ENCODE results near the gene PNPLA3. TPM values are rescaled to one million over a fixed set of nuclear protein-coding genes. Genes with fewer than 3 reads are reported as not detected.
"Not testable (repeated sequence)": the region's sequence is repeated elsewhere in the genome, so short reads cannot be mapped to it uniquely, and the experiment has no call there.

Gene PNPLA3
- polyA plus RNA-seq, 4 donors = 0.22 to 4.0 (median 0.53) TPM; not detected in 1

DNA sequence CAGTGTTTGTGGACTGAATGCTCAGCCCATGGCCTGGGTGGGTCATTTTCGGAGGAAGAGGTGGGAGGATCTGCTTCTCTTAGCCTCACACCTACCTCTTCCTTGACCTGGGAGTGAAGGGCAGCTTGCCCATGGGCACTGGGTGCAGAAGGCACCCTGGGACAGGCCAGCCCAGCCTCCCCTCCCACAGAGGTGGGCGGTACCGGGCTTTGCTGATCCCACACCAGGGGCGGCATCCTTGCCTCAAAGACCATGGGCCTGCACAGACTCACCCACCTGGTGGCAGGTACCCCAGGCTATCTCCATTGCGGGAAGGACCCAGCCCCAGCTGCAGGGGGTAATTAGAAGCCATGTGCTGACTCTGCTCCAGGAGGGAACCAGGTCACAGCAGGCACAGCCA is 30.3 kb upstream of the PNPLA3 start:
- no peak for FAIRE-seq

DNA sequence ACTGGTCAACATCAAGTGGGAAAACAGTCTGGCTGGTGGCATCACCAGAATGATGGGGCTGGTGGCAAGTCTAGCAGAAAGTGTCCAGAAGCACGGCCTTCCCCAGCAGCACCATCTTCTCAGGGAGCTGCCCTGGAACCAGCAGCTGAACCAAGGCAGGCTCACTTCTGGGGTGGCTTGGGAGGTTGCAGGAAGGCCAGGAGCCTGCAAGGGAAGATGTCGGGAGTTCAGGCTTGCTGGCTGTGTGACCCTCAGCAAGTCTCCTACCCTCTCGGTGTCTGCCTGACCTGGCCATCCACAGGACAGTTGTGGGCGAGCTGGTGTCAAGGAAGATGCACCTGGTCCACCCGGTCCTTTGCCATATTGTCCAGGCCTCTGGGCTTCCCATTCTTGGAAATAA is 29.5 kb upstream of the PNPLA3 start:
- WGBS, 3 donors = 81 to 89% (median 87%) methylated on average over 5 of the region's 5 CpGs
- Histone ChIP-seq H3K4me1 (ENCODE audit: control insufficient read depth in 3 of 3, insufficient read depth in 2 of 3, low read depth in 1 of 3, low read length in 2 of 3) (no peaks in the 10 kb centered on the region), H3K4me3 (ENCODE audit: low read depth in 1 of 3, low read length in 3 of 3) (no peak overlapping the region), H3K36me3 (ENCODE audit: control insufficient read depth in 3 of 3, insufficient read depth in 2 of 3, low read depth in 1 of 3, low read length in 3 of 3) (no peaks in the 10 kb centered on the region), H3K9me3 (ENCODE audit: control insufficient read depth in 2 of 2, insufficient read depth in 1 of 2, low read depth in 1 of 2, low read length in 1 of 2) (no peaks in the 10 kb centered on the region), H3K27ac (ENCODE audit: low read depth in 1 of 3, low read length in 2 of 3) (no peak overlapping the region), H3K27me3 (ENCODE audit: control insufficient read depth in 3 of 3, insufficient read depth in 3 of 3, low read length in 3 of 3) (peaks cover 14 to 35% (median 27%) of the 10 kb centered on the region in 3 donors)
- FAIRE-seq (no peak), DNase-seq (no peak)

More for the DNA sequence above, 30.3 kb upstream of the PNPLA3 start:
- WGBS, 3 donors = 54 to 78% (median 74%) methylated on average over 5 of the region's 5 CpGs
- no peak overlapping the region for H3K4me3 ChIP-seq (ENCODE audit: low read depth in 1 of 3, low read length in 3 of 3)
- no peaks in the 10 kb centered on the region for H3K4me1 ChIP-seq (ENCODE audit: control insufficient read depth in 3 of 3, insufficient read depth in 2 of 3, low read depth in 1 of 3, low read length in 2 of 3)
- no peaks in the 10 kb centered on the region for H3K9me3 ChIP-seq (ENCODE audit: control insufficient read depth in 2 of 2, insufficient read depth in 1 of 2, low read depth in 1 of 2, low read length in 1 of 2)
- DNase-seq = no peak
- no peaks in the 10 kb centered on the region for H3K36me3 ChIP-seq (ENCODE audit: control insufficient read depth in 3 of 3, insufficient read depth in 2 of 3, low read depth in 1 of 3, low read length in 3 of 3)
- H3K27ac ChIP-seq (ENCODE audit: low read depth in 1 of 3, low read length in 2 of 3) = no peak overlapping the region
- H3K27me3 ChIP-seq (ENCODE audit: control insufficient read depth in 3 of 3, insufficient read depth in 3 of 3, low read length in 3 of 3) = peaks cover 14 to 35% (median 27%) of the 10 kb centered on the region in 3 donors

DNA sequence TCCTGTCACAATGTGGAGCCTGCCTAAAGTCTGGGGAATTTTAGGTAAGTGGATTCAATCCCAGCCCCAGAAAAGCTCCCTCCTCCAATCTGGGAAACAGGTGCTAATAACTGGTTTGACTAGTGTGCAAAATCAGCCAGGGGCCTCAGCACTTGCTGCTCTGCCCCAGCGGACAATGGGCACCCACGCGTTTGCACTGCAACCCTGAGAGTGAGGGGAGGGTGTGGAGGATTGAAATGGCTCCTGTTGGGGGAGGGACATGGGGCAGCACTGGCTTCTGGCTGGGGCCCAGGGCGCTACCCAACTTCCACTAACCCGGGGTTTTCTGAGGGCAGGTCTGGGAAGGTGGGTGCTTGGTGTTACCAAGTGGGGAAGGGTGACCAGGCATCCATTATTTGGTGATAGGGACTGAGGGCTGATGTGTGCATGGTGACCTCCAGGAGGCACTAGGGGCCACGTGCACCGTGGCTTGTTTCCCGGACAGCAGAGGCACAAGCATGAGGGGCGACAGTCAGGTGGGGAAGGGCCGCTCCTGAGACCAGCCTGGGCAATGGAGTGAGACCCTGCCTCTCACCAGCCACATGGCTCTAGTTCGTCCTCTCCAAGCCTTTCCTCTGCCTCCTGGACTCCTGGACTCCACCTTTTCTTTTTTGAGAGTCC is 27.5 kb upstream of the PNPLA3 start:
- WGBS, 3 donors = 27 to 43% (median 31%) methylated on average over 8 to 11 of the region's 11 CpGs
- FAIRE-seq (no peak), DNase-seq (no peak)
- Histone ChIP-seq H3K4me3 (ENCODE audit: low read depth in 1 of 3, low read length in 3 of 3) (no peak overlapping the region), H3K27ac (ENCODE audit: low read depth in 1 of 3, low read length in 2 of 3) (no peak overlapping the region), H3K9me3 (ENCODE audit: control insufficient read depth in 2 of 2, insufficient read depth in 1 of 2, low read depth in 1 of 2, low read length in 1 of 2) (no peaks in the 10 kb centered on the region), H3K36me3 (ENCODE audit: control insufficient read depth in 3 of 3, insufficient read depth in 2 of 3, low read depth in 1 of 3, low read length in 3 of 3) (no peaks in the 10 kb centered on the region), H3K27me3 (ENCODE audit: control insufficient read depth in 3 of 3, insufficient read depth in 3 of 3, low read length in 3 of 3) (peaks cover 8 to 21% (median 14%) of the 10 kb centered on the region in 3 donors), H3K4me1 (ENCODE audit: control insufficient read depth in 3 of 3, insufficient read depth in 2 of 3, low read depth in 1 of 3, low read length in 2 of 3) (no peaks in the 10 kb centered on the region)

DNA sequence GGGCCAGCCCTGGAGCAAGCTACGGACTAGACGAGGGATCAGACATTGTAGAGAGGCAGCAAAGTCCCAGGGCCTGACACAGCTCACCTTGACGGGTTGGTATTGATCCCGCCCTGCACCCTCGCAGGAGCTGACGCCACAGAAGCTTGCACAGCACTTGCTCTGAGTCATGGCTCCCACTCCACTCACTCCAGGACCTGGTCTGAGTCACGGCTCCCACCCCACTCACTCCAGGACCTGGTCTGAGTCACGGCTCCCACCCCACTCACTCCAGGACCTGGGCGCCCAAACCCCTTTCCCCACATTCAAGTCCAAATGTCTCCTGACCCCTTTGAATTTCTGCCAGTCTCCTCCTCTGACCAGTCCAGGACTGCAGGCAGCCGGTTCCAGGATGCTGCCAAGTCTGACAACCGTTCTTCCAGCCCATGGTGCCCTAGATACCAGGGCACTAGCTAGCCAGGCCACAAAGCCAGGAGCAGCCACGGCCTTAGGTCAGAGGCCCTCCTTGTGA is 25.8 kb upstream of the PNPLA3 start:
- H3K9me3 ChIP-seq (ENCODE audit: control insufficient read depth in 2 of 2, insufficient read depth in 1 of 2, low read depth in 1 of 2, low read length in 1 of 2) = no peaks in the 10 kb centered on the region
- H3K27ac ChIP-seq (ENCODE audit: low read depth in 1 of 3, low read length in 2 of 3) = no peak overlapping the region
- WGBS, 3 donors = 28 to 53% (median 29%) methylated on average over 12 of the region's 12 CpGs
- H3K36me3 ChIP-seq (ENCODE audit: control insufficient read depth in 3 of 3, insufficient read depth in 2 of 3, low read depth in 1 of 3, low read length in 3 of 3) = no peaks in the 10 kb centered on the region
- H3K27me3 ChIP-seq (ENCODE audit: control insufficient read depth in 3 of 3, insufficient read depth in 3 of 3, low read length in 3 of 3) = peaks cover 2 to 5% (median 3%) of the 10 kb centered on the region in 3 donors
- DNase-seq = no peak
- no peak overlapping the region for H3K4me3 ChIP-seq (ENCODE audit: low read depth in 1 of 3, low read length in 3 of 3)
- no peaks in the 10 kb centered on the region for H3K4me1 ChIP-seq (ENCODE audit: control insufficient read depth in 3 of 3, insufficient read depth in 2 of 3, low read depth in 1 of 3, low read length in 2 of 3)
- FAIRE-seq = no peak

DNA sequence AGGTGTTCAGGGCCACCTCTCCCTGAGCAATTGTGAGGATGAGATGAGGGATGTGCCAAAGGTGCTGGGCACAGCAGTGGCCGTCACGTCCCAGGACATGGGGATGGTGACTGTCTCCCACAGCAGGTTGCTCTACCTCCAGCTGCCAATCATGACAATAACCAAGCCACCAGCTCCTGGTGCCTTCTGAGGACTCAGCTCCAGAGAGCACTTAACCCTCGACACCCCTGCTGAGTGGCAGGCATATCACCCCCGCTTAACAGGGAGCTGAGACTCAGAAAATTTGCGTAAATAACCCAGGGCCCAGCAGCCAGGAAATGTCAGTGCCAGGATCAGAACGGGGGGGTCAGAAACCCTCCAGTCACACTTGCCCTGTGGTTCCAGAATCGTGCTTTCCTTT is 23.4 kb upstream of the PNPLA3 start:
- 54 to 63% (median 54%) methylated on average over 7 of the region's 7 CpGs for WGBS, 3 donors
- DNase-seq (no peak), FAIRE-seq (no peak)
- Histone ChIP-seq H3K27ac (ENCODE audit: low read depth in 1 of 3, low read length in 2 of 3) (no peak overlapping the region), H3K9me3 (ENCODE audit: control insufficient read depth in 2 of 2, insufficient read depth in 1 of 2, low read depth in 1 of 2, low read length in 1 of 2) (no peaks in the 10 kb centered on the region), H3K4me1 (ENCODE audit: control insufficient read depth in 3 of 3, insufficient read depth in 2 of 3, low read depth in 1 of 3, low read length in 2 of 3) (no peaks in the 10 kb centered on the region), H3K4me3 (ENCODE audit: low read depth in 1 of 3, low read length in 3 of 3) (no peak overlapping the region), H3K36me3 (ENCODE audit: control insufficient read depth in 3 of 3, insufficient read depth in 2 of 3, low read depth in 1 of 3, low read length in 3 of 3) (no peaks in the 10 kb centered on the region), H3K27me3 (ENCODE audit: control insufficient read depth in 3 of 3, insufficient read depth in 3 of 3, low read length in 3 of 3) (peaks cover 0 to 2% (median 0%) of the 10 kb centered on the region in 3 donors)

DNA sequence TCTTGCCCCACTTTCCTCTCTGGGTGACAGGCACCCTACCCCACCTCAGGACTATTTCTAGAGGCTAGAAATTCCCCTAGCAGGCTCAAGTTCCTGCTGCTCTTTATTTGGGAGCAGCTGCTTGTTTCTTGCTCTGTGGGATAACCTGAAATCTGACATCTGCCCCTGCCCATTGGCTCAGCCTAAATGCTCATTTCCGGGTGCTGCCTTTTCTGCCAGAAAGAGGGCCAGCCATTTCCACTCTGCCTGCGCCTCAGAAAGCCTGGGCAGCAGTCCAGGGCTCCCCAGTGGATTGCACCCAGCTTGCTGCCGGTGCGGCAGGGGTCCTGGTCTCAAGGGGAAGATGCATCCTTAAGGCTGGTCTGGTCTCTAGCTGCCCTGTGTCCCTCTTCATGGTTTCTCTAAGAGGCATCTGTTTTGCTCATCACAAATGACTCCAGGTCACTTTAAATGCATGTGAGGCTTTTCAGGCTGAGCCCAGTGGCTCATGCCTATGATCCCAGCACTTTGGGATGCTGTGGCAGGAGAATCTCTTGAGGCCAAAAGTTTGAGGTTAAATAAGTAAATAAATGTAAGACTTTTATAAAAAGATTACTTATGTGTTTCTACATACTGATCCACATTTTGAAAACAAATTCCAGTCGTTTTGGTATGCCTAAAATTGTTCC is 21.5 kb upstream of the PNPLA3 start:
- no peaks in the 10 kb centered on the region for H3K36me3 ChIP-seq (ENCODE audit: control insufficient read depth in 3 of 3, insufficient read depth in 2 of 3, low read depth in 1 of 3, low read length in 3 of 3)
- peak overlapping the region in 1 of 3 donors; percentile 32 for H3K27ac ChIP-seq (ENCODE audit: low read depth in 1 of 3, low read length in 2 of 3)
- WGBS, 3 donors = 45 to 51% (median 50%) methylated on average over 5 of the region's 5 CpGs
- no peaks in the 10 kb centered on the region for H3K9me3 ChIP-seq (ENCODE audit: control insufficient read depth in 2 of 2, insufficient read depth in 1 of 2, low read depth in 1 of 2, low read length in 1 of 2)
- FAIRE-seq = no peak
- no peak overlapping the region for H3K4me3 ChIP-seq (ENCODE audit: low read depth in 1 of 3, low read length in 3 of 3)
- no peak for DNase-seq
- no peaks in the 10 kb centered on the region for H3K4me1 ChIP-seq (ENCODE audit: control insufficient read depth in 3 of 3, insufficient read depth in 2 of 3, low read depth in 1 of 3, low read length in 2 of 3)
- H3K27me3 ChIP-seq (ENCODE audit: control insufficient read depth in 3 of 3, insufficient read depth in 3 of 3, low read length in 3 of 3) = no peaks in the 10 kb centered on the region

DNA sequence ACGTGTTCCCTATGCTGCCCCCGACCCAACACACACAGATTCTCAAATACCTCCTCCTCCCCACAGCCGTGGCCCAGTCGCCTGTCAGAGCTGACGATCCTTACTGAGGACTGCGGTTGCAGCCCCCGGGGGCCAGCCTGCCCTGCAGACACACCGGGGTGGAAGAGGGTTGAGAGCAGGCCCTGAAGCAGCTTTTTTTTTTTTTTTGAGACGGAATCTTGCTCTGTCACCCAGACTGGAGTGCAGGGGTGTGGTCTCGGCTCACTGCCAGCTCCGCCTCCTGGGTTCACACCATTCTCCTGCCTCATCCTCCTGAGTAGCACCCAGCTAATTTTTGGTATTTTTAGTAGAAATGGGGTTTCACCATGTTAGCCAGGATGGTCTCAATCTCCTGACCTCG is 20.6 kb upstream of the PNPLA3 start:
- not testable (repeated sequence) for H3K9me3 ChIP-seq (ENCODE audit: control insufficient read depth in 2 of 2, insufficient read depth in 1 of 2, low read depth in 1 of 2, low read length in 1 of 2); DNase-seq; H3K27ac ChIP-seq (ENCODE audit: low read depth in 1 of 3, low read length in 2 of 3); H3K27me3 ChIP-seq (ENCODE audit: control insufficient read depth in 3 of 3, insufficient read depth in 3 of 3, low read length in 3 of 3); H3K4me3 ChIP-seq (ENCODE audit: low read depth in 1 of 3, low read length in 3 of 3); H3K36me3 ChIP-seq (ENCODE audit: control insufficient read depth in 3 of 3, insufficient read depth in 2 of 3, low read depth in 1 of 3, low read length in 3 of 3); H3K4me1 ChIP-seq (ENCODE audit: control insufficient read depth in 3 of 3, insufficient read depth in 2 of 3, low read depth in 1 of 3, low read length in 2 of 3); FAIRE-seq
- 63 to 74% (median 71%) methylated on average over 11 to 12 of the region's 12 CpGs for WGBS, 3 donors

DNA sequence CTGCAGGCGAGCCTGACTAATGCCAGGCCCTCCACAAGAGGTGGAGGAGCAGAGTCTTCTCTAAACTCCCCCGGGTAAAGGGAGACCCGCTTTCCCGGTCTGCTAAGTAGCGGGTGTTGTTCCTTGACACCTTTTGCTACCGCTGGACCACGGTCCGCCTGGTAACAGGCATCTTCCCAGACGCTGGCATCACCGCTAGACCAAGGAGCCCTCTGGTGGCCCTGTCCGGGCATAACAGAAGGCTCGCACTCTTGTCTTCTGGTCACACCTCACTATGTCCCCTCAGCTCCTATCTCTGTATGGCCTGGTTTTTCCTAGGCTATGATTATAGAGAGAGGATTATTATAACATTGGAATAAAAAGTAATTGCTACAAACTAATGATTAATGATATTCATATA is 19.2 kb upstream of the PNPLA3 start:
- H3K4me3 ChIP-seq (ENCODE audit: low read depth in 1 of 3, low read length in 3 of 3); DNase-seq; H3K27me3 ChIP-seq (ENCODE audit: control insufficient read depth in 3 of 3, insufficient read depth in 3 of 3, low read length in 3 of 3); H3K27ac ChIP-seq (ENCODE audit: low read depth in 1 of 3, low read length in 2 of 3); H3K9me3 ChIP-seq (ENCODE audit: control insufficient read depth in 2 of 2, insufficient read depth in 1 of 2, low read depth in 1 of 2, low read length in 1 of 2); H3K36me3 ChIP-seq (ENCODE audit: control insufficient read depth in 3 of 3, insufficient read depth in 2 of 3, low read depth in 1 of 3, low read length in 3 of 3); FAIRE-seq; H3K4me1 ChIP-seq (ENCODE audit: control insufficient read depth in 3 of 3, insufficient read depth in 2 of 3, low read depth in 1 of 3, low read length in 2 of 3): not testable (repeated sequence)
- WGBS, 3 donors = 36 to 49% (median 40%) methylated on average over 8 to 12 of the region's 12 CpGs
